ENCODE measurements around the gene ISM1.

Gene ISM1

GRCh38 chr20:13211956-13212618 is 9.0 kb upstream of the ISM1 start:
- no peak for DNase-seq (ENCODE audit: low read depth)
- H3K4me3 ChIP-seq (ENCODE audit: low read length): no peak overlapping the region
- no peak for TF ChIP-seq CTCF (conservative IDR thresholded peaks at IDR 0.05; ENCODE audit: low read depth, low read length)

- TF ChIP-seq CTCF (conservative IDR thresholded peaks at IDR 0.05; ENCODE audit: low read depth, low read length): no peak
- no peak overlapping the region for H3K4me3 ChIP-seq (ENCODE audit: low read length)
- DNase-seq (ENCODE audit: low read depth): no peak
These were observed 8.3 kb upstream of the ISM1 start for GRCh38 chr20:13212750-13213149.

DNA sequence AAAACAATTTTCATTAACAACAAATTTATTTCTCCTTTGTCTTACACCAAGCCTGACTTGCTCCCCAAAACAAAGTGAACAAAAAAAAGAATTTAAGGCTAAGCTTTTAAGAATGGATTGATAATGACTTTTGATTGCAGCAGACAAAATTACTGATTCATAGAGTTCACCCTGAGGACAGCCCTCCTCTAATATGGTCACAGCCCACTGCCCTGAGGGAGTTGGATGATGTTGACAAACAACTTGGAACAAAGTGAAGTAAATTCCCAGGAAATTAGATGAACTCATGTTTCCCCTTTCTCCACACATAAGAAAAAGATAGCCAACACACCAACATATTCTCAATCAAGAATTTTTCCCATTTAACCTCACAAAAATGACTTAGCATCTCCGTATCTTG is 7.7 kb upstream of the ISM1 start:
- TF ChIP-seq CTCF (conservative IDR thresholded peaks at IDR 0.05; ENCODE audit: low read depth, low read length): no peak
- DNase-seq (ENCODE audit: low read depth): no peak
- no peak overlapping the region for H3K4me3 ChIP-seq (ENCODE audit: low read length)

DNA sequence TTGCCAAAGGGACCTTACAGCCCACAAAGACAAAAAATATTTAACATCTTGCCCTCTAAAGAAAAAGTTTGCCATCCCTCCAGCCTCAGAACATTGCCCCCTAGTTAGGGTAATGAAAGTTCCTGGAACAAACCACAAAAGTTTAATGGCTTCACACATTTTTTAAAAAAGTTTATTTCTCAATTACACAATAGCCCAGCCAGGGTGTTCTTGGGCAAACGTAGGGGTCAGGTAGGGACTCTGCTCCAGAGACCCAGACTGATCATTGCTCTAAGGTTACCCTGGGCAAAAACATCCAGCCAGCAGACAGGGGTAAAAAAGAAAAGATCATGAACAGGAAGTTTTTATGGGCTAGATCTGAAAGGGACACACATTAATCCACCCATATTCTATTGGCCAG is 4.5 kb upstream of the ISM1 start:
- no peak for TF ChIP-seq CTCF (conservative IDR thresholded peaks at IDR 0.05; ENCODE audit: low read depth, low read length)
- no peak for DNase-seq (ENCODE audit: low read depth)
- H3K4me3 ChIP-seq (ENCODE audit: low read length): no peak overlapping the region

DNA sequence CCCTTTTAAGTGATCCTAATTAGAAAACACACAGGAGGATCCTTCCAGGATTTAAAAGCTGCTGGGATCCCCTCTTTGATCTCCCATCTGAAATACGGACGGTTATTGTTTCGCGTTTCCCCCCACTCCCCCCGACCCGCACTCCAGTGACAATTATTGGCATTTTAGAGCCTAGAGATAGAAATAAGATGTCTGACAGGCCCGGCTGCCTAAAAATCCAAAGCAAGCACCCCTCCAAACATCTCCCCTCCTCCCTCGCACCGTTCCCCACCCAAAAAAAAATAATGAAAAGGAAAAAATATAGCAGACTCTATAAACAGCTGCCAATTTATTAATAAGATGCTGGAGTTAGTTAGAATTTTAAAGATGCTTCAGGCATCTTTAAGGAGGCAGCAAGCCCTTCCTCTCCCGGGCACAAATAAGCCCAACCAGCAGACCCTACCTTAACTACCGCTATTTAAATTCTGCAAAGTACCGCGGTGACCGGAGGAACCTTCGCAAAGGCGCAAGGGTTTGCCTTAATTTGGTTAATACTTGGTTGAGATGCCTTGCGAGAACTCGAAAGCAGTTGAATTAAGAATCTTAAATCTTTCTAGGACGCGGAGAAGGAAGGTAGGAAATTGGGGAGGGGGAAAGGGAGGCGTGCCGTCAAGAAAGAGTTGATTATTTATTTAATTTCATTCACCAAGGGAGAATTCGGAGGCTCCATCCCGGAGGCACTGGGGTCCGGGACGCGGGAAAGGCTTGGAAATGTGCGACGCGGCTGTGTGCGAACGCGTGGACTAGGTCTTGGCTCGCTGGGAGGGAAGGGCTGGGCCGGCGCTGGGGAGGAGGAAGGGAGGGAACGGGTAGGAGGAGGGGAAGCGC is 1.5 kb upstream of the ISM1 start:
- TF ChIP-seq CTCF (conservative IDR thresholded peaks at IDR 0.05; ENCODE audit: low read depth, low read length): no peak
- no peak overlapping the region for H3K4me3 ChIP-seq (ENCODE audit: low read length)
- no peak for DNase-seq (ENCODE audit: low read depth)

DNA sequence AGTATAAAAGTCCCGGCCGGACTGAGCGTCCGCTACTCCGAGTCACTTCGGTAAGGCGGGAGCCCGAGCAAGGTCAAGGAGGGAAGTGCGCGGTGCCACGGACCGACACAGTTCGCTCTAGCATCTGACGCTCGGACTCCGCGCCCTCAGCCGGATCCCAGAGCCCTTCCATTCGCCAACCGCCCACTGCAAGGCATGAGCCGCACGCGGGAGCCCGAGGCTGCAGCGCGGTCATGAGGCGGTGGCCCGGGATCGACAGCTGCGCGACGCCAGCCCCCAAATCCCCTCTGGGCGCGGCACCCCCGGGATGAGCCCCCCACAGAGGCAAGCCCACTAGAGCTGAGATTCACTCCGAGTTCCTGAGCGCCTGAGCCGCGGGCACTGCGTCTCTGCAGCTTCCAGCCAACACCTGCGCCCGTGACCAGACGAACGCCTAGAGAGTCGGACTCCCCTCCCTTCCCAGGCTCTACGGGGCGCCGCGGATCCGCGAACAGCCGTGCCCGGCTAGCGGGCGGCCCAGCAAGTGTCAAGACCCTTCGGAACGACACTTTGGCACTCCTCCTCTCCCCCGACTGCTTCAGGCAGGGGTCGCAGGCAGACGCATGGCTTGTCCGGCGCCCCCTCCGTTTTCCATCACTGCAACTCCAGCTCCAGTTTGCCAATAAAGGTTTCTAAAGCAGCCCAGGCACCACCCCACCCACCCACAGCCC is 725 bp upstream of the ISM1 start:
- TF ChIP-seq CTCF (conservative IDR thresholded peaks at IDR 0.05; ENCODE audit: low read depth, low read length): no peak
- peak overlapping the region; percentile 27 for H3K4me3 ChIP-seq (ENCODE audit: low read length)
- no peak for DNase-seq (ENCODE audit: low read depth)

Measured in retinal pigment epithelial cell (primary cell).